ENCODE measurements around the gene IL13RA2.

GRCh38 chrX:115058276-115058675 is 40.9 kb upstream of the IL13RA2 start:
- TF ChIP-seq, protein P1, sequence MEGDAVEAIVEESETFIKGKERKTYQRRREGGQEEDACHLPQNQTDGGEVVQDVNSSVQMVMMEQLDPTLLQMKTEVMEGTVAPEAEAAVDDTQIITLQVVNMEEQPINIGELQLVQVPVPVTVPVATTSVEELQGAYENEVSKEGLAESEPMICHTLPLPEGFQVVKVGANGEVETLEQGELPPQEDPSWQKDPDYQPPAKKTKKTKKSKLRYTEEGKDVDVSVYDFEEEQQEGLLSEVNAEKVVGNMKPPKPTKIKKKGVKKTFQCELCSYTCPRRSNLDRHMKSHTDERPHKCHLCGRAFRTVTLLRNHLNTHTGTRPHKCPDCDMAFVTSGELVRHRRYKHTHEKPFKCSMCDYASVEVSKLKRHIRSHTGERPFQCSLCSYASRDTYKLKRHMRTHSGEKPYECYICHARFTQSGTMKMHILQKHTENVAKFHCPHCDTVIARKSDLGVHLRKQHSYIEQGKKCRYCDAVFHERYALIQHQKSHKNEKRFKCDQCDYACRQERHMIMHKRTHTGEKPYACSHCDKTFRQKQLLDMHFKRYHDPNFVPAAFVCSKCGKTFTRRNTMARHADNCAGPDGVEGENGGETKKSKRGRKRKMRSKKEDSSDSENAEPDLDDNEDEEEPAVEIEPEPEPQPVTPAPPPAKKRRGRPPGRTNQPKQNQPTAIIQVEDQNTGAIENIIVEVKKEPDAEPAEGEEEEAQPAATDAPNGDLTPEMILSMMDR (IDR thresholded peaks at IDR 0.05) = no peak
- TF ChIP-seq POLR2A (IDR thresholded peaks at IDR 0.05) = no peak
